ENCODE results near the gene CCNL2.

DNA sequence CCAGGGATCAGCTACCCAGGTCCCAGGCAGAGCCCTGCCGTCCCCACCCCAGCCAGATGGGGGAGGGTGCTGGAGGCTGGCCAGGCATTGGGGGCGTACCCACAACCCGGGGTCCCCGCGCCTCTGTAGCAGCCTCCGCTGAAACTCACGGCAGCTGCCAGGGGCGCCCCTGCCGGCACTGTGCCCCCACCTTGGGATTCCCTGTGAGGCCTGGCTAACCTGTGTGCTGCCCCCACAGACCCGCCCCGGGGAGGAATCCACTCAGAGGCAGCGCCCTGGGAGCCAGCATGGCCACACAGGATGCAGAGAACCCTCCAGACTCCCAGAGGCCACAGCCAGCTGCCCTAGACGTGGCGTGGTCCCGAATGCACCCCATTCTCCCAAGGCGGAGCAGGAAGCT is 53.8 kb downstream of the CCNL2 start:
- TF ChIP-seq EZH2 (IDR thresholded peaks at IDR 0.05; ENCODE audit: insufficient read depth, poor library complexity, severe bottlenecking) (no peak), EZH2phosphoT487 (IDR thresholded peaks at IDR 0.05; ENCODE audit: insufficient read depth, low read depth) (no peak)
